ES-I3 (cell line): ENCODE measurements around the gene TXLNB.

Experiments used
- H3K36me3 ChIP-seq: 2 replicates; pipeline ENCODE4 v1.6.1; 2013; ENCODE audit warnings: mild to moderate bottlenecking, low read length, control low read depth, moderate library complexity; ENCODE audit not compliant: insufficient read depth
- H3K4me1 ChIP-seq: 2 replicates; pipeline ENCODE4 v1.6.1; 2013; ENCODE audit warnings: mild to moderate bottlenecking, control low read depth, low read length; ENCODE audit not compliant: insufficient read depth
- H3K9ac ChIP-seq: 2 replicates; pipeline ENCODE4 v1.6.1; 2013; ENCODE audit warnings: low read depth, mild to moderate bottlenecking, low read length, moderate library complexity
- H3K9me3 ChIP-seq: 2 replicates; pipeline ENCODE4 v1.6.1; 2013; ENCODE audit warnings: mild to moderate bottlenecking, low read length, moderate library complexity; ENCODE audit not compliant: control insufficient read depth, insufficient read depth

Gene TXLNB

GRCh38 chr6:139271056-139271455, 20.7 kb downstream of the TXLNB start:
- no peak overlapping the region for H3K9ac ChIP-seq
- no peaks in the 10 kb centered on the region for H3K36me3 ChIP-seq

DNA sequence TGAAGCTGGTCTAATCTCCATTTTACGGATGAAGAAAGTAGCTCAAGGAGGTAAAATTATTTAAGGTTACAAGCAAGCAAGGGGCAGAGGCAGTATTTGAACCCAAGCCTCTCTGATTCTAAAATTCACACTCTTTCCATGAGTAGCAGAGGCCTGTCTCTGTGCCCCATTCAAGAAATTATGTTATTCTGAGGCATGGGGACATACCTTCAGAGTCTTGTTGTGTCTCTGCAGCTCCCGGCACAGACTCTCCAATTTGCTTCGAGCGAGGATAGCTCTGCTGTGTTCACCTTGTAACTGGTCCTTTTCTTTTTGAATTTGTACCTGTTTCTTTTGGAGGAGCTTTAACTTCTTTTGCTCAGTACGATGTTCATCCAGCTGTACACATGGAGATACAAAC, 21.5 kb downstream of the TXLNB start:
- Histone ChIP-seq H3K9ac (no peak overlapping the region), H3K36me3 (no peaks in the 10 kb centered on the region), H3K4me1 (no peaks in the 10 kb centered on the region), H3K9me3 (no peaks in the 10 kb centered on the region)

More at GRCh38 chr6:139271056-139271455, 20.7 kb downstream of the TXLNB start:
- Histone ChIP-seq H3K4me1 (no peaks in the 10 kb centered on the region), H3K9me3 (no peaks in the 10 kb centered on the region)

GRCh38 chr6:139265512-139266190, 26.1 kb downstream of the TXLNB start:
- Histone ChIP-seq H3K4me1 (no peaks in the 10 kb centered on the region), H3K9ac (no peak overlapping the region), H3K36me3 (no peaks in the 10 kb centered on the region), H3K9me3 (no peaks in the 10 kb centered on the region)

DNA sequence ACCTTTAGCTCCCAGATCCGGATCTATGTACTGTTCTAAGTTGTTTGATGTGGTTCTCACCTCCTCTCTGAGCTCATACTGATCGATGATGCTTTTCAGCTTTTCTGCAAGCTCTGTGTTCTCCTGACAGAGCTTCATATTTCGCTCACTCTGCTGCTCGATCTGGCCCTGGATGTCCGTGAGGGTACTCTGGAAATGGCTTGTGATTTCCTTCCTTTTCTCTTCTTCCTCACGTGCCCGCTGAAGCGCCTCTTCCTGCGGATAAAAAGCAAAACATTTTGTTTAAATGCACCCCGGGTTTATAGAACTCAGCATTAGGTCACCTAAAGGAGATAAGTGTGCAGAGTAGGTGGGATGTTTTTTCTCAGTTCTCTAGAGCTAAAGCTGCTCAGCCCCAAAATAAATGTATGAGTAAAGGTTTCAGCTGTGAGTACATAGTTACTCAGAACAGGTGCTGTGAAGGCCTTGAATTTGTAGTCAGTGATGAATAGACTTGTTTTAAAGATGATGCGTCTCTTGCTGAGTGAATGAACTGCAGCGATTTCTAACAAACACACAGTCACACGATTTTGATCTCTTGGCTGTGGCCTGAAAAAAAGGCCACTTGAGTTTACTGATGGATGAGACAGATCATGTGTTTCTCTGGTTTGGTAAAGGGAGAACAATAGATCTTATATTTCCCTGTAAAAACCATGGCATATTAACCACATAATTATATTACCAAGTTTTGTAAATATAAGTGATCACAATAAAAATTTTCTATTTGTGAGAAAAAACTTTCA, 29.1 kb downstream of the TXLNB start:
- no peak overlapping the region for H3K9ac ChIP-seq
- no peaks in the 10 kb centered on the region for H3K36me3 ChIP-seq
- H3K9me3 ChIP-seq, result no peaks in the 10 kb centered on the region
- H3K4me1 ChIP-seq, result no peaks in the 10 kb centered on the region

GRCh38 chr6:139257821-139258398, 33.9 kb downstream of the TXLNB start:
- no peaks in the 10 kb centered on the region for H3K4me1 ChIP-seq
- no peaks in the 10 kb centered on the region for H3K9me3 ChIP-seq
- H3K36me3 ChIP-seq, result no peaks in the 10 kb centered on the region
- no peak overlapping the region for H3K9ac ChIP-seq

DNA sequence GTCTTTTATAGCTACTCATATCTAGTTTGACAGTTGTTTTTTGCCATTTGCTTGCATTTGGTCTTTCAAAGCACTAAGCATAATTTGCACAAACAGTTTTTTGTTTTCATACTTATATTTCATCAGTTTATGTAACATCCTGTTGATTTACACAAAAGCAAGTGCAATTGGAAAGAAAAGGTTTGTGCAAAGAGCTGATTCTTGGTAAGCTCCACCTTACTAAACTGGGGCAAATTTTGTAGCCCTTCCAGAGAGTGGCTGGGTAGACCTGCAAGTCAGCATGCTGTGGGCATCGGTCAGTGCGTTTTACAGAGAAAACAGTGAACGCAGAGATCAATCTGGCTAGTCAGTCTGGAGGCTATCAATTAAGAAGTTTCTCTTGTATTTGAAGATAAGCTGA, 34.5 kb downstream of the TXLNB start:
- Histone ChIP-seq H3K9ac (no peak overlapping the region), H3K4me1 (no peaks in the 10 kb centered on the region), H3K36me3 (no peaks in the 10 kb centered on the region), H3K9me3 (no peaks in the 10 kb centered on the region)

DNA sequence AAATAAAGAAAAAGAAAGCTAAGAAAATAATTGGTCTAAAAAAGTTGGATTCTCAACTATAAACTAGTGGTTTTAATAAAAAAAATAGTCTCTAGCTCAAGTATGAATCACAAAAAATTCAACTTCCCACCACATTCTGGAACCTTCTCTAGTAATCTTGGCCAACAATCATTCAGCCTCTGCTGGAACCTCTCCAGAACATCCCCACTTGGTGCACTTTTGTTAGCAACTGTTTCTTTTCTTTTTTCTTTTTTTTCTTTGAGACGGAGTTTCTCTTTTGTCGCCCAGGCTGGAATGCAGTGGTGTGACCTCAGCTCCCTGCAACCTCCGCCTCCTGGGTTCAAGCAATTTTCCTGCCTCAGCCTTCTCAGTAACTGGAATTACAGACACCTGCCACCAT, 35.7 kb downstream of the TXLNB start:
- Histone ChIP-seq H3K4me1 (no peaks in the 10 kb centered on the region), H3K9ac (no peak overlapping the region), H3K9me3 (no peaks in the 10 kb centered on the region), H3K36me3 (no peaks in the 10 kb centered on the region)

DNA sequence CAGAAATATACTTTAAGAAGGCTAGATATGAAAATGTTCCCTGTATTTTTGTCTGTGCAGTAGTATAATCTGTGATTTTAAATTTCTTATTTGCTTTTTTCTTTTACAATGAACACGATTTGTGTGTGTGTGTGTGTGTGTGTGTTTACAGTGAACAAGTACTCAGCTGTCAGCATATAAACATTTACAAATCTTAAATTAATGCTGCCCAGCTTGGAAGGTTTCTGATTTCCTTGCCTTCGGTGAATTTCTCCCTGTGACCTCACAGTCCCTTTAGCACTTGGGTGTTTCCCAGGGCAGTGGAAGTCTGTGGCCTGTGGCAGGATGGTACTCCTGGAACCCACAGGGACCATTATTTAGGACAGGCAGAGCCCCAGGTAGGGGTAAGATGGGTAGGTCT, 37.6 kb downstream of the TXLNB start:
- H3K4me1 ChIP-seq, result no peaks in the 10 kb centered on the region
- no peaks in the 10 kb centered on the region for H3K9me3 ChIP-seq
- H3K36me3 ChIP-seq, result no peaks in the 10 kb centered on the region
- H3K9ac ChIP-seq, result no peak overlapping the region

- Histone ChIP-seq H3K4me1 (no peaks in the 10 kb centered on the region), H3K9me3 (no peaks in the 10 kb centered on the region), H3K36me3 (no peaks in the 10 kb centered on the region), H3K9ac (no peak overlapping the region)
Observed at GRCh38 chr6:139253656-139254055, 38.1 kb downstream of the TXLNB start.

DNA sequence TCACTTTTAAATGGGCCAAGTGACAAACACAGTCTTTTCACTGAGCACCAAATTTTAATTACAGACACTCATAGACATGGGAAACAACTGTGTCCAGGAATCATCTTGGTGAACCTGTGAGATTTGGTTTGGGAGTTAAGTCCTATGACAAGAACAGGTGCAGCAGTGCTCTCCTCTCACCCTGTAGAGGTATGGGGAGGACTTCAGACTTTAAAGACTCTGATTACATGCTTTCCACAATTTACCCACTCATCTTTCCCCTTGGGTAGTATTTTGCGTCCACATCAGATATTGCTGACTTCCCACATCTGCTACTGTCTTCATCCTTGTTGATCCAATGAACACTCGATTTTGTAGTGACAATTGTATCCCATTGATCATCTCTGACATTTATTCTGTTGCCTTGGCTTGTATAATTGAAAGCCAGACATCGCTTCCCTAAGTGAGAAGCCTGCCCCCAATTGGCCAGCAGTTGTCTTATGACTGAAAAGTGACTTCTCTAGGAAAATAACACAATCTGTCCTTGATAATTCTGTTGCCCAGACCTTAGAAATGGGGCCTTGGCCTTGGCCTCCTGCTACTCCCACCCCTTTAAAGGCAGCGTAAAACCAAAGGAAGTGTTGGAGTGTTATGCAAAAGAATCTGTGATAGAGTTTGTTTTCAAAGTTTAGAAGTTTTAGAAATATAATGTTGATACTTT, 40.0 kb downstream of the TXLNB start:
- H3K36me3 ChIP-seq, result no peaks in the 10 kb centered on the region
- no peak overlapping the region for H3K9ac ChIP-seq
- no peaks in the 10 kb centered on the region for H3K9me3 ChIP-seq
- H3K4me1 ChIP-seq, result no peaks in the 10 kb centered on the region

- H3K36me3 ChIP-seq, result no peaks in the 10 kb centered on the region
- H3K9me3 ChIP-seq, result no peaks in the 10 kb centered on the region
- no peaks in the 10 kb centered on the region for H3K4me1 ChIP-seq
- no peak overlapping the region for H3K9ac ChIP-seq
Observed at GRCh38 chr6:139251045-139251690, 40.6 kb downstream of the TXLNB start.

DNA sequence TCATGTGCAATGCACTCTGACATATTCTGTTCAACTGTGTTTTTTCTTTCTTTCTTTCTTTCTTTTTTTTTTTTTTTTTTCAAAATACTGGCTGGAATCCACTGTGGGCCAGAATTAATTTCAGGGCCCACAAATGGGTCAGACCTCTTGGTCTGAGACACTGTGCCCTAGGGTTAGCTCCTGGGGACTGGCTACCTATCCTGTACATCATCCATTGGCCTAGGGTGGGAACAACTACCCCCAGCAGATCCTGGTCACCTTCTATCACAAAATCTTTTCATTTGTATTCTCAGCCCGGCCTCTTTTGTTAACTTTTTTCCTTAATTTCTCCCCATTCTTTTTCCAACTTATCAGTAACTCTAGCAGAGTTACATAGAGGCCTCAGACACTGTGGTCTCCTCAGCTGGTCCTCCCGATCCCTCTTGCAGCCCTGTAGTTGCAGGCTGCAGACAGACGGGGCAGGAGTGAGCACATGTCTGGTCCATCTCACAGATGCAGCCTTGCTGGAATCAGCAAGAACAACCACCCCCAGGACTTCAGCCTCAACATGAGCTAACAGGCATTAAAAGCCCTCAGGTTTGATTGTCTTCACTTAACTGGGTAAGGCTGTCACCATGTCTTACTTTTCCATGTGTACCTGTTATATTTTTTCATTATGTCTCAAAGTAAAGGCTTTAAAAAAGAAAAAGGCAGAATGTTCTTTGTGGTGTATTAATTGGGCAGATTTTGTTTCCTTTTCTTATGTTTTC, 41.3 kb downstream of the TXLNB start:
- Histone ChIP-seq H3K9me3 (no peaks in the 10 kb centered on the region), H3K4me1 (no peaks in the 10 kb centered on the region), H3K36me3 (no peaks in the 10 kb centered on the region), H3K9ac (no peak overlapping the region)

GRCh38 chr6:139249395-139249794, 42.4 kb downstream of the TXLNB start:
- Histone ChIP-seq H3K36me3 (no peaks in the 10 kb centered on the region), H3K9me3 (no peaks in the 10 kb centered on the region), H3K9ac (no peak overlapping the region), H3K4me1 (no peaks in the 10 kb centered on the region)

DNA sequence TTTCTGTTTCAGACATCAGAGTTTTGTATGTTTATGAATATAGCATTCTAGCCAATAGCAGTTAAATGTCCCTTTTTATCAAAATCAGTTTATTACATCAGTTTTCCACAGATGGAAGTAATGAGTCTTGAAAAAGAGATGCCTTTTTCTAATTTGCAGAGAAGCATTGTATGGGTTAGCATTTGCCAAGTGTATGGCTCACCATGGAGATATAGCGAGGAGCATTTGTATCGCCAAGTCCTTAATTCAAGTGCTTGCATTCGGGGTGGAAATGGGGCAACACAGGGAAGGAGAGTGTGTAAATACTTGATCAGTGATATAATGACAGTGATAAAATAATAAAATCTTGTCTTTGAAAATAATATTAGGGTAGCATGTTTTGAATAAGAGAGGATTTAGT, 42.9 kb downstream of the TXLNB start:
- Histone ChIP-seq H3K4me1 (no peaks in the 10 kb centered on the region), H3K9ac (no peak overlapping the region), H3K36me3 (no peaks in the 10 kb centered on the region), H3K9me3 (no peaks in the 10 kb centered on the region)
